Mammary epithelial cell (primary cell): Measurements from ENCODE around the gene APOL1.
"Not testable (repeated sequence)": the region's sequence is repeated elsewhere in the genome, so short reads cannot be mapped to it uniquely, and the experiment has no call there.

Source experiments
- CTCF ChIP-seq, 2 donors: IDR thresholded peaks in 1 of 2; conservative IDR thresholded peaks in 1 of 2; 2 replicates each; pipeline ENCODE4 v1.5.1; 2011 to 2012; ENCODE audit warnings: inconsistent platforms in 2 of 2, low read length in 2 of 2, mild to moderate bottlenecking in 2 of 2, control low read depth in 1 of 2, low read depth in 1 of 2; ENCODE audit not compliant: insufficient read depth in 1 of 2; ENCODE audit errors: extremely low read depth in 1 of 2
- EZH2 ChIP-seq: IDR thresholded peaks from 2 replicates; pipeline ENCODE4 v1.6.1; 2012; ENCODE audit warnings: low read length, inconsistent platforms, borderline replicate concordance

DNA sequence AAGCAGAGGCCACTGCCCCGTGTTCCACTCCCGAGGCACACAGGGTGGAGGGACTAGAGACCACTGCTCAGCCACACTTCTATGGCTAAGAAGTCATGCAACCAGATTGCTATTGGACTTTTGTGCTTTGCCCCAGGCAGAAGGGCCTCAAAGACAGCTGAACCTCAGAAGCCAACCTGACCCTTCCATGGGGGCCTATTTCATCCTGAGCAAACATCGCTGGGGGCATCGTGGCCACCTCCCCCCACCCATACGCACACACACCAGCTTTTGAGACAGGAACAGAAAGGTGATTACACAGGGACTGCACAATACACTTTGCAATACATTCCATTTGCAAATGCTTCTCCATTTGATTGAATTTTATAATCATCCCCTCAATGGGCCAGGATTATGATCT is 47.4 kb upstream of the APOL1 start:
- TF ChIP-seq CTCF (conservative IDR thresholded peaks at IDR 0.05 in 1 of 2, IDR thresholded peaks at IDR 0.05 in 1 of 2; ENCODE audit: extremely low read depth in 1 of 2, insufficient read depth in 1 of 2, low read depth in 1 of 2, low read length in 2 of 2); EZH2: not testable (repeated sequence)
